GM10266 (cell line): ENCODE data around the gene OTOGL.
A peak's percentile ranks its signal among the peaks of the same experiment; 100 is the strongest.
"Not testable (repeated sequence)": the region's sequence is repeated elsewhere in the genome, so short reads cannot be mapped to it uniquely, and the experiment has no call there.

Experiments used
- DNase-seq: peaks from one replicate; pipeline ENCODE4 v3.0.0; 2012; ENCODE audit errors: extremely low spot score
- CTCF ChIP-seq: IDR thresholded peaks from 2 replicates; pipeline ENCODE4 v1.5.1; 2012; ENCODE audit warnings: mild to moderate bottlenecking, low read depth; ENCODE audit not compliant: control insufficient read depth, insufficient read depth; ENCODE audit errors: missing control alignments

OTOGL gene

GRCh38 chr12:80293759-80294158 is 194.4 kb downstream of the OTOGL start:
- no peak for TF ChIP-seq CTCF
- DNase-seq = no peak

DNA sequence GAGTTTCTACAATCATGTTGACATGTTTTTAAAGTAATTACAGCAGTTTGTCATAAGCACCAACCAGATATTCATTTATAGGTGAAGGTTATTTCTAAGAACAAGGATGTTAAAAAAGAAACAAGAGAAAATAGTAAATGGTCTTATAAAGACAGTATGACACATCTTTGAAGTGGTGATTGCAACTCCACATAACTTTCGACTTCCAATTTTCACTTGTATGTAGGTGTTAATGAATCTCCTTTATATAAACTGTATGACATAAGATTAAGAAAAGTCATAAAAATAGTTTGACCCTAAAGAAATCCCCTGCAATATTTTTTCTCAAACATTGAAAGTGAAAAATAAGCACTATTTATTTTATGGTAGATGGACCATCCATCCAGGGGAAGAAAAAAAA is 199.9 kb downstream of the OTOGL start:
- no peak for TF ChIP-seq CTCF
- DNase-seq = peak; percentile 36

GRCh38 chr12:80299976-80300375 is 200.6 kb downstream of the OTOGL start:
- no peak for TF ChIP-seq CTCF
- peak; percentile 35 for DNase-seq

DNA sequence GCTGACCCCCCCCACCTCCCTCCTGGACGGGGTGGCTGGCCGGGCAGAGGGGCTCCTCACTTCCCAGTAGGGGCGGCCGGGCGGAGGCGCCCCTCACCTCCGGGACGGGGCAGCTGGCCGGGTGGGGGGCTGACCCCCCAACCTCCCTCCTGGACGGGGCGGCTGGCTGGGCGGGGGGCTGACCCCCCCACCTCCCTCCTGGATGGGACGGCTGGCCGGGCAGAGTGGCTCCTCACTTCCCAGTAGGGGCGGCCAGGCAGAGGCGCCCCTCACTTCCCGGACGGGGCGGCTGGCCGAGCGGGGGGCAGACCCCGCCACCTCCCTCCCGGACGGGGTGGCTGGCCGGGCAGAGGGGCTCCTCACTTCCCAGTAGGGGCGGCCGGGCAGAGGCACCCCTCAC is 208.1 kb downstream of the OTOGL start:
- not testable (repeated sequence) for DNase-seq

- no peak for TF ChIP-seq CTCF
- DNase-seq = no peak
These were observed 213.9 kb downstream of the OTOGL start for GRCh38 chr12:80313209-80313608.

DNA sequence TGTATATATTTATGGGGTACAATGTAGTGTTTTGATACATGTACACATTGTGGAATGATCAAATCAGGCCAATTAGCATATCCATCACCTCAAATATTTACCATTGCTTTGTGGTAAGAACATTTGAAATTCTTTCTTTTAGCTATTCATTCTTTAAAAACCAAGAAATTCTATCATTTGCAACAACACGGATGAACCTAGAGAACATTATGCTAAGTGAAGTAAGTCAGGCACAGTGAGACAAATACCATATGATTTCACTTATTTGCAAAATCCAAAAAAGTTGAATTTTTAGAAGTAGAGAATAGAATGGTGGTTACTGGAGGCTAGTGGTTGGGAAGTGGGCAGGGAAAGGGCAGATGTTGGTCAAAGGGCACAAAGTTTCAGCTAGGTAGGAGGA is 215.4 kb downstream of the OTOGL start:
- no peak for DNase-seq
- no peak for TF ChIP-seq CTCF

- no peak for DNase-seq
- no peak for TF ChIP-seq CTCF
These were observed 216.9 kb downstream of the OTOGL start for GRCh38 chr12:80316222-80316621.

- no peak for DNase-seq
- TF ChIP-seq CTCF = no peak
These were observed 218.0 kb downstream of the OTOGL start for GRCh38 chr12:80317307-80317706.
